GM18520 (cell line): ENCODE data around the gene TCERG1L.

Experiments used
- ATAC-seq: cut with Tn5 transposase; IDR thresholded peaks from one replicate; pipeline ENCODE4 v1.9.1; 2021; ENCODE audit not compliant: unreplicated experiment

Gene TCERG1L

GRCh38 chr10:131078131-131078881 is 233.2 kb downstream of the TCERG1L start:
- ATAC-seq, result no peak

- ATAC-seq, result no peak
Measured at GRCh38 chr10:131077724-131078123, 233.8 kb downstream of the TCERG1L start.

GRCh38 chr10:131077031-131077430 is 234.5 kb downstream of the TCERG1L start:
- no peak for ATAC-seq

GRCh38 chr10:131076356-131076755 is 235.2 kb downstream of the TCERG1L start:
- ATAC-seq, result no peak

GRCh38 chr10:131075218-131075770 is 236.2 kb downstream of the TCERG1L start:
- no peak for ATAC-seq

- ATAC-seq, result no peak
Measured at GRCh38 chr10:131074682-131075081, 236.8 kb downstream of the TCERG1L start.

GRCh38 chr10:131073469-131074035 is 238.0 kb downstream of the TCERG1L start:
- no peak for ATAC-seq

- no peak for ATAC-seq
Measured at GRCh38 chr10:131072651-131073468, 238.7 kb downstream of the TCERG1L start.

- no peak for ATAC-seq
Measured at GRCh38 chr10:131071721-131072120, 239.8 kb downstream of the TCERG1L start.

GRCh38 chr10:131070856-131071255 is 240.7 kb downstream of the TCERG1L start:
- no peak for ATAC-seq

GRCh38 chr10:131068760-131069159 is 242.8 kb downstream of the TCERG1L start:
- ATAC-seq, result no peak

- ATAC-seq, result no peak
Measured at GRCh38 chr10:131068311-131068710, 243.2 kb downstream of the TCERG1L start.

- ATAC-seq, result no peak
Measured at GRCh38 chr10:131067690-131068089, 243.8 kb downstream of the TCERG1L start.

- ATAC-seq, result no peak
Measured at GRCh38 chr10:131065673-131066305, 245.7 kb downstream of the TCERG1L start.

GRCh38 chr10:131063311-131063710 is 248.2 kb downstream of the TCERG1L start:
- no peak for ATAC-seq

- no peak for ATAC-seq
Measured at GRCh38 chr10:131062621-131063260, 248.8 kb downstream of the TCERG1L start.

- no peak for ATAC-seq
Measured at GRCh38 chr10:131061216-131061615, 250.3 kb downstream of the TCERG1L start.

GRCh38 chr10:131059881-131060280 is 251.6 kb downstream of the TCERG1L start:
- no peak for ATAC-seq

- ATAC-seq, result no peak
Measured at GRCh38 chr10:131058799-131059198, 252.7 kb downstream of the TCERG1L start.

- no peak for ATAC-seq
Measured at GRCh38 chr10:131056781-131057180, 254.7 kb downstream of the TCERG1L start.
